HG03558 (cell line): Measurements from ENCODE around the gene SLIT3.

ENCODE experiments used
- ATAC-seq: cut with Tn5 transposase; IDR thresholded peaks from one replicate; pipeline ENCODE4 v1.9.1; 2021; ENCODE audit warnings: moderate number of reproducible peaks; ENCODE audit not compliant: unreplicated experiment; ENCODE audit errors: extremely low read depth

SLIT3 gene

DNA sequence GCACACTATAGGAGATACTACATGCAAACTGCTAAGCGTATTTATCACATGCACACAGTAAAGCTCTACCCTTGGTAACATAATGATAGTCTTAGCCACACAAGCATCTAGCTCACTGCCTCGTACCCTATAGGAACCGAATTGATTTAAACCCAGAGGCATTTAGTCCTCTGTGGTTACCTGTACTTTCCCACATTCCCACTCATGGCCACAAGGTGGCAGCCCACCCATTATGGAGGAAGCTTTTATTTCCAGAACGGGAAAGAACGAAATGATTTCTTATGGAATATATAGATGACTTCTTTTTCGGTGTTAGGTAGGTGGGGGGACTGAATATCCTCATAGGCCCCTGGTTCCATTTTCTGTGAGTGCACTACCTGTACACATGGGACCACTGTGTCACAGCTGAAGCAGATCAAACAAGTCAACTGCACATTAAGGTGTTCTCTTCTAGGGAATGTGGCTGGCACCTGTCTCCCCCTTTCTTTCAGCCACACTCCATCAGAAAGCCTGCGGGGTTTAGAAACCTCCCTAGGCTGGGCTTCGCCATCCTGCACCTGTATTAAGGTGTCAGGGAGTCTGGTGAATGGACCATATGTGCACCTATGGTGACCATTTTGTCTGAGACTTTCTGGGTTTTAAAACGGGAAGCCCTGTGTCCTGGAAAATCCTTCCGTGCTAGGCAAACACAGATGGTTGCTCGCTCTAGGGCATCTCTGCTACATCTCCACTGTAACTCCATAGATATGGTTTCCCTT, 313.2 kb downstream of the SLIT3 start:
- no peak for ATAC-seq

DNA sequence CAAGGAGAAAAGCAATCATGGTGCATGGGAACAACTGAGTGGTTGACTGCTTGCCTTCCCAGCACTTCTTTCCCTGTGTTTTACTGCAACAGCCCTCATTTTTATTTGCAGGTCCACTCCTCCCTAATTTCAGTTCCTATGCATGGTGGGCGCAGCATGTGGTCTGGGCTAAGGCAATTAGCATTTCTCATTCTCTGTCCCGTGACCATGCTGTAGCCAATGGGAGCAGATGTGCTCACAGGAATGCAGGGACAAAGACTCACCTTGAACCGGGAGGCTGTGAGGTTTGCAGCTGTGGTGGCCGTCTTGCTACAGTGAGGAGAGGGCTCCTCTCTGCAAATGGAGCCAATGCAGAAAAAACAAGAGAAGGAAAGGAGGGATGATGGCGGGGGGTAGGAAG, 315.5 kb downstream of the SLIT3 start:
- ATAC-seq = no peak

GRCh38 chr5:168984135-168984675, 316.7 kb downstream of the SLIT3 start:
- no peak for ATAC-seq

GRCh38 chr5:168979135-168979534, 321.8 kb downstream of the SLIT3 start:
- no peak for ATAC-seq

DNA sequence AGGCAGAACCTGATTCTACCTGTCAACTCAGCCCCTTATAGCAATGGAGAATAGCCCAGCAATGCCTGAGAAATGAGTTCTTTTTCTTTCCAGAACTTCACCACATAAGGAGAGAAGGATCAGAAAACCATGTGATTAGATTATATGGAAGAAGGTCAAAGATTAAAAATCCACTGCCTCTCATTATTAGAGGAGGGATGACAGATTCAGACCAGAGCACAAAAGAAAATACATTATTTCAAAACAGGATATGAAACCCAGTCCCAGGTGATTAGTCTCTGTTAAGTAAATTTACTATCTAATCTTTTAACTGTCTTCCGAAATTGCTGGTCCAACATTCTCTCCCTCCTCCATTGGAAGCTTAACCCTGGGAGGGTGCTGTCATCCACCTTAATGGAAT, 322.4 kb downstream of the SLIT3 start:
- ATAC-seq = no peak

DNA sequence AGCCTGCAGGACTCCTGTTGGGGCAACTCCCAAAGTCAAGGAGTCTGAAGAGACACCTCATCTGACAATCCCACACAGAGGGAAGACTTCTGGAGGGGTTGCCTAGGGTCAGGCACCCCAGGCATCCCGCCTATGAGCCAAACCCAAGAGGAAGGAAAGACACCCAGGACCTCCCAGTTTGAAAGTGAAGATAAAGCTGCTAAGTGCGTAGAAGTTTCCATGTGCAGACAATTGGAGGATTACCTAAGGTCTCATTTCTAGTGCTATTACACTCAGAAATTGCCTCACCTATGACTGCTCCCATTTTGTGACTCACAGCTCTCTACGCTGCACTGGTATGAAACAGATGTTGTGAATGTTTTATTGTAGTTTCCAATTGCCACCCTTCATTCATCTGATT, 322.9 kb downstream of the SLIT3 start:
- ATAC-seq = no peak

GRCh38 chr5:168976311-168976970, 324.5 kb downstream of the SLIT3 start:
- no peak for ATAC-seq

GRCh38 chr5:168975331-168975730, 325.6 kb downstream of the SLIT3 start:
- ATAC-seq = no peak

- ATAC-seq = no peak
Observed at GRCh38 chr5:168974082-168974481, 326.9 kb downstream of the SLIT3 start.

GRCh38 chr5:168972731-168973130, 328.2 kb downstream of the SLIT3 start:
- no peak for ATAC-seq

GRCh38 chr5:168971100-168971499, 329.8 kb downstream of the SLIT3 start:
- ATAC-seq = no peak

GRCh38 chr5:168969326-168969886, 331.5 kb downstream of the SLIT3 start:
- ATAC-seq = no peak

DNA sequence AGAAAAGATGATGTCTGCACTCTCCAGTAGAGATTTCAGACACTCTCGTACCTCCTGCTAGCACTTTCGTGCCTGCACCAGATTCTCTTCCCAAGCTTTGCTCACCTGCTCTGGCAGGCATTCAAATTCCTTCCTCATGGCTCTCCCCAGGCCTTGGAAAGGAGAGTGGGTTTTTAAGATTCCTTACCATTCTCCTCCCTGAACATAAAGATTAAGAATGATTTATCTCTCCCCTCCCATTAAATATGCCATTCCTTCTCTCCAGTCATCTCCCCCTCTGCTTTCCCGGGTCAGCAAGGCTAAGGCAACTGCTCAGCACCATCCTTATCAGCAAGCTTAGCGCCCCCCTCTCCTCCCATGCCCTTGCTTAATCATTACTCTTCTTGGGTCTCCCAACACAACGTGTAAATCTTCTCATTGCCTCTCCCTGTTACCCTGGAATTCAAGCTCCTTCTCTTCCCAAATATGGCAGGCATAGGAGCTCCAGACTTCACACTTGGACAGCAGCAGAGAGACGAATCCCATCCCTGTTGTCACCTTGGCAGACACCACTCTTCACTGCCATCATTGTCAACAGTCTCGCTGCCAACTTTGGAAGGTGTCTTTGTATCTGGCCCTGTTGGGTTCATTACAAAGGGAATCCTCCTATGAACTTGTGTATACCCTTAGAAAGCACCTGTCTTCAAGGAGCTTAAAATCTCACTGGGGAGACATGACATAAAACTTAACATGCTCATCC, 332.9 kb downstream of the SLIT3 start:
- no peak for ATAC-seq

DNA sequence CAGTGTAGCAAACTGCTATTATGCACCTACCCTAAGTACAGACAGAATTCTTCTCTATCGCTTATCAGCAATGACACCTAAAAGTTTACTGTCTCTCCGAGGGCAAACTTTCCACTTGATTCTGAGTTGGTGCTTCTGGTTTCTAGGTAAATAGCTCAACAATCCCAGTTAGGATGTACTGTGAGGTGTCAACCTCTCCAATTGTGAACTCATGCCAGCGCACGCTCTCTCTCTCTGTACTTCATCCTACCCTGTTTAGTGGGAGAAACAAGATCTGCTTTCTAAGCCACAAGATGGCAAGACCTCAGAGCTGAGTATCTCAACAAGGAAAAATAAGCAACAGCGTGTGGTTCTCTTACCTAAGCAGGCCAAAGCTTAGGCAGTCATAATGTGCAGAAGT, 335.3 kb downstream of the SLIT3 start:
- ATAC-seq = no peak

DNA sequence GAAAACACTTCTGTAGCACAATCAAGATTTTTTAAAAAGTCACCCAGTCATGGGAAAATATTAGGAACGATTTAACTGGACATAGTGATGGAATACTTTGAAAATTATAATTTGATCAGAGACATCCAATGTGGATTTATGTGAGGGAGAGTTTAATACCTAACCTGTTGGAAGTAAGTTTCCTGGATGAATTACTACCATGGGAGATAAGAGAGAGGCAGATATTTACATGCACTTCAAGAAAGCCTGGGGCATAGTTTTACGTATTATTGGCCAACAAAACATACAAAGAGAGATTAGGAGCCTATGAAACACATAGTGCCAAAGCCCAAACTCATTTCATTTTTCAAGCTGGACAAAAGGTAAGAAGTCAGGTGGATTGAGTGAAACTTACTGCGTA, 336.8 kb downstream of the SLIT3 start:
- no peak for ATAC-seq

DNA sequence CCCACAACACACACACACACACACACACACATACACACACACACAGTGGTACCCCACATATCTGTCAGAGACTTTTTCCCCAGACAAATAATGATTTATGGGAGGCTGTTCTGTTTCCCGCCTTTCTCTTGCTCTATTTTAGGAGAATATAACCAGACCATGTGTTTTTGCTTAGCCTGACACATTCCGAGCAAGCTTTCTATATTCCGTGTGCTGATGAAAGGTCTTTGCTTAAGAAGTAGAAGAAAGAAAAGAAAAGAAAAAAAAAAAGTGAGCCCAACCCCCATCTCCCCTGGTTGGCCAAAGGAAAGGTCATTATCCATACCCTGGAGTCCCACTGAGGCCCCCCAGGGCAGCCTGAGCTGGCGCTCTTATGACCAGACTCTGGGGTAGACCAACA, 338.6 kb downstream of the SLIT3 start:
- no peak for ATAC-seq

DNA sequence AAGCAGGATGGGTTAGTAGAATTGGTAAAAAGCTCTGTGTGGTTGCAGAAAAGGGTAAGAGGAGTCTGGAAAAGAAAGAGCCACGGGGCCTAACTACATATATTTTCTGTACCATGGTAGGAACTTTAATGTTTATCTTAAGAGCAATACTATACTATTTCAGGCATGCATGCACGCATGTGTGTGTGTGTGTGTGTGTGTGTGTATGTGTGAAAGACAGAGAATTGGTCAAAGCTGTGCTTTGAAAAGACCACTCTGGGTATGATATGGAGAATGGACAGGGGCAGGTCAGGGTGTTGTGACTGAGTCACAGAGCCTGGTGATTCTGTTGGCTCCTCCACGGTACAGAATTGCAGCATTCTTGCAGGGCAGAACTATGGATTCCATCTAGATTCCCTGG, 339.3 kb downstream of the SLIT3 start:
- ATAC-seq = no peak

DNA sequence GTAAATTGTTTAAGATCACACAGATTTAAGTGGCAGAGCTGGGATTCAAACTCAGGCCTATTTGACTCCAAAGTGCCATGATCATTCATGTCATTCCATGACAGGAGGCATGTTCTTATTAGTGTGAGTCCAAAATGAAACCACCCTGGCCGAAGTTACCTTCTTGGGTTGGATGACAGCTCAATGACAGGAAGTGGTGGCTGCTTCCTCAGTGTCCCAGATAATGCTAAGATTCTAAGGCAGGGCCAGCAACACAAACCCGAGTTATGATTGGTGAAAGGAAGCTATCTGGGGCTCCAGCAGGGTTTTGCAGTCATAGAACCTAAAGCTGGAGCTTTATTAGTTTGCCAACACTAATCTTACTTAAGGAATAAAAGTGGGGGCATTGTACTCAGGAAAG, 340.4 kb downstream of the SLIT3 start:
- ATAC-seq = no peak

GRCh38 chr5:168953351-168953750, 347.6 kb downstream of the SLIT3 start:
- no peak for ATAC-seq

GRCh38 chr5:168952196-168952595, 348.7 kb downstream of the SLIT3 start:
- no peak for ATAC-seq

GRCh38 chr5:168951769-168952168, 349.2 kb downstream of the SLIT3 start:
- no peak for ATAC-seq
